Measurements from ENCODE around the gene GABRR3. TPM values are rescaled to one million over a fixed set of nuclear protein-coding genes. Genes with fewer than 3 reads are reported as not detected.

GABRR3 gene
- polyA plus RNA-seq, 1 experiment = not detected

DNA sequence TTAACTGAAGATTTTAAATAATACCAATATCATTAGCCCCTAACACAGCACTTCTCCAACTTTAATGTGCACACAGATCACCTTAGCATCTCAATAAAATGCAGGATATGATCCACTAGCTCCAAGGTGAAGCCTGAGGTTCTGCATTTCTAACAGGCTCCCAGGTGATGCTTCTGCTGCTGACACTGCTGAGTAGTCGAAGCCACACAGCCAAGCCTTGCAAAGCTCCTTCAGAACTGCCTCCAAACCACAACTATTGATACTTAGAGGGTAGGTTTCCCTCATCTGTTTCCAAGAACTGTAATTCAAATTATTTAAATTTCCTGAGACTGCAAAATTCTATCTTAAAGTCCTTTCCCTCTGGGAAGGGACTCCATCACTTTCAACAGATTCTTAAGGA is 66.7 kb downstream of the GABRR3 start:
- H3K27me3 ChIP-seq (ENCODE audit: control insufficient read depth, insufficient read depth, low read length) = no peaks in the 10 kb centered on the region
- ChIA-PET POLR2A (no interaction called here), CTCF (interaction anchor here (0.7 kb wide), 1 partner anchor 11 kb away, joined by 3 read pairs; no protein-coding TSS in a partner anchor)
- 0 out of 2 replicates have a peak, but pooled peaks cover 1% of the 10 kb centered on the region for H3K36me3 ChIP-seq (ENCODE audit: control insufficient read depth, insufficient read depth, low read length)
- TF ChIP-seq, protein P1, sequence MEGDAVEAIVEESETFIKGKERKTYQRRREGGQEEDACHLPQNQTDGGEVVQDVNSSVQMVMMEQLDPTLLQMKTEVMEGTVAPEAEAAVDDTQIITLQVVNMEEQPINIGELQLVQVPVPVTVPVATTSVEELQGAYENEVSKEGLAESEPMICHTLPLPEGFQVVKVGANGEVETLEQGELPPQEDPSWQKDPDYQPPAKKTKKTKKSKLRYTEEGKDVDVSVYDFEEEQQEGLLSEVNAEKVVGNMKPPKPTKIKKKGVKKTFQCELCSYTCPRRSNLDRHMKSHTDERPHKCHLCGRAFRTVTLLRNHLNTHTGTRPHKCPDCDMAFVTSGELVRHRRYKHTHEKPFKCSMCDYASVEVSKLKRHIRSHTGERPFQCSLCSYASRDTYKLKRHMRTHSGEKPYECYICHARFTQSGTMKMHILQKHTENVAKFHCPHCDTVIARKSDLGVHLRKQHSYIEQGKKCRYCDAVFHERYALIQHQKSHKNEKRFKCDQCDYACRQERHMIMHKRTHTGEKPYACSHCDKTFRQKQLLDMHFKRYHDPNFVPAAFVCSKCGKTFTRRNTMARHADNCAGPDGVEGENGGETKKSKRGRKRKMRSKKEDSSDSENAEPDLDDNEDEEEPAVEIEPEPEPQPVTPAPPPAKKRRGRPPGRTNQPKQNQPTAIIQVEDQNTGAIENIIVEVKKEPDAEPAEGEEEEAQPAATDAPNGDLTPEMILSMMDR (IDR thresholded peaks at IDR 0.05; ENCODE audit: insufficient read depth, low read depth, low read length) = no peak
- no peak for DNase-seq (ENCODE audit: low read depth)
- H3K4me3 ChIP-seq (ENCODE audit: low read depth, low read length) = no peak overlapping the region

DNA sequence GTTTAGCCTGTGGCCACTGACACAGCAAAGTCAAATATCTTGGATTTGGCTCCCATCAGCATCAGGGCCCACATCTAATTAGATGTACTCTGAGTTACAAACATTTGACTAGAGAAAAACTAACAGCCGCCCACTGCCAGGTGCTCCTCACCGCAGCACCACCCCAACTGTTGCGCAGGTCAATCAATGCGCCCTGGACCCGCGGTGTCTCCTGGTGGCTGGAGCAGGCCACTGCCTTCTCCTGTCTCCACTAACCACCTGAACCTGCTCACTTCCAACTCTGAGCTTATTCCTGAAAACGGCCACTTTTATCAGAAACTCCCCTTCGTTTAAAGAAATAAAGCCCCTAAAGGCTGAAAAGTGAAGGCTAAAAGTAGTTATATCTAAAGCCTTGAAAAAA is 67.1 kb downstream of the GABRR3 start:
- no peak overlapping the region for H3K4me3 ChIP-seq (ENCODE audit: low read depth, low read length)
- no peaks in the 10 kb centered on the region for H3K27me3 ChIP-seq (ENCODE audit: control insufficient read depth, insufficient read depth, low read length)
- ChIA-PET CTCF (interaction anchor here (0.7 kb wide), 1 partner anchor 11 kb away, joined by 3 read pairs; no protein-coding TSS in a partner anchor), POLR2A (no interaction called here)
- no peak for DNase-seq (ENCODE audit: low read depth)
- TF ChIP-seq, protein P1 (IDR thresholded peaks at IDR 0.05; ENCODE audit: insufficient read depth, low read depth, low read length) = no peak
- H3K36me3 ChIP-seq (ENCODE audit: control insufficient read depth, insufficient read depth, low read length) = 0 out of 2 replicates have a peak, but pooled peaks cover 1% of the 10 kb centered on the region

DNA sequence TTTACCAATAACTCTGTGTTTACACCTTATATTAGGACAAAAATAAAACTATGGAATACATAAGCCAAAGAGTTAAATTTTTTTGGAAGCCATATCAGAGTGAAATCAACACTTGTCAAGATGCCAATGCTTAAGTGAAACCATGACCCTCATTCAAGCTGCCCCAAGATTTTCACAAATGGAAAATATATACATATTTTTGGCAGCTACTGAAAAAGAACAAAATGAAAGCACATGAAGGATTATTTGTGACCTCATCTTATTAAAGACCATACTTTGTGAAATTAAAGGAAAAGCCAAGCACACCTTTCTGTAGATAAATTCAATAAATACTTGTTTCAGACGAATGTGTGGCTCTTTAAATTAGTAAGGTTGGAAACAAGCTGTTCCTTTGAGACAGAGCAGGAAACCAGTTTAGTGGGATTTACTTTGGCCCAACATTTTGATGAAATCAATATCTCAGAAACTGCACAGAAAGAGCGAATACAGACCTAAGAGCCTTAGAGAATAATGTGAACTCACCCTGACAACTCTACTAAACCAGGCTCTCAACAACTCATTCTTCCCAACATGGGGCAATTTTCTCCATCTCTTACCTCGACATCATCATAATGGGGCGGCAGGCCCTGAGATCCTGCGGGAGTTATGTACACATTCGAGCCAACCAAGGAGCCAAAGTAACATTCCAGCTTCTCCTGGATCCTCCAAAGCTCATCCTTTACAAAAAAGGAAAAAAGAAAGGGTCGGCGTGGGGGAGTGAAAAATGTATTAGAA is 73.9 kb downstream of the GABRR3 start:
- H3K4me3 ChIP-seq (ENCODE audit: low read depth, low read length) = no peak overlapping the region
- no peaks in the 10 kb centered on the region for H3K27me3 ChIP-seq (ENCODE audit: control insufficient read depth, insufficient read depth, low read length)
- ChIA-PET CTCF (no interaction called here), POLR2A (no interaction called here)
- TF ChIP-seq, protein P1 (IDR thresholded peaks at IDR 0.05; ENCODE audit: insufficient read depth, low read depth, low read length) = no peak
- no peak for DNase-seq (ENCODE audit: low read depth)
- peaks cover 3% of the 10 kb centered on the region; the same call in 1 of the 2 replicates for H3K36me3 ChIP-seq (ENCODE audit: control insufficient read depth, insufficient read depth, low read length)

DNA sequence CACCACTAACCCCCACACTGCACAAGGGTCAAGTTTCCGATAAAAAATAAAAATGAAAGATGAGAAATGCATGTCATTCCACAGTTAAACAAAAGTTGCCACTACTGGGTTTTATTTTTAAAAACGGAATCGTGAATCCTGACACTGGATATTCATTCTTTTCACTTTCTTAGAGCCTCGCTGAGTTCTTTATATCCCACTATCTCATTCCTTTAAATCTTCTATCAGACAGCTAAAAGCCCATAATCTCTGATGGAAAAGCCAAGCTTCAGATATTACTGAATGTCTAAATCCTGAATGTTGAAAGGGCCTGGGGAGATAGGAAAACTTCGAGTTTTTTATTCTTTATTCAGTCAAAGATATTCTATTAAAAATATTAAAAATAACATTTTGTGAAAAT is 74.6 kb downstream of the GABRR3 start:
- ChIA-PET POLR2A (no interaction called here), CTCF (no interaction called here)
- Histone ChIP-seq H3K36me3 (ENCODE audit: control insufficient read depth, insufficient read depth, low read length) (peaks cover 3% of the 10 kb centered on the region; the same call in 1 of the 2 replicates), H3K27me3 (ENCODE audit: control insufficient read depth, insufficient read depth, low read length) (no peaks in the 10 kb centered on the region), H3K4me3 (ENCODE audit: low read depth, low read length) (no peak overlapping the region)
- no peak for DNase-seq (ENCODE audit: low read depth)
- TF ChIP-seq, protein P1 (IDR thresholded peaks at IDR 0.05; ENCODE audit: insufficient read depth, low read depth, low read length) = no peak

DNA sequence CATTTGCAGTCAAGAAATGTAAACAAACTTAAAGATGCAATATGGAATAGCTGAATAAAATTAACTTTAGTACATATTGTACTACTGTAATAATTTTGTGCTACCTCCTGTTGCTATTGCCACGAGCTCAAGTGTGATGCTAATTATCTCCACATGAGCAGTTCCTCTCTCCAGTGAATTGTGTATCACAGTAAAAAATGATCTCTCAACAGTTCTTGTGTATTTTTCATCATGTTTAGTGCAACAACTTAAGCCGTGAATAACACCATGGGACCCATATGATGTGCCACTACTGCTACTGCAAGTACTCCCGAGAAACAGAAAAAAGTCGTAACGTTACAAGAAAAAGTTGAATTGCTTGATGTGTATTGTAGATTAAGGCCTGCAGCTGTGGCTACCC is 75.2 kb downstream of the GABRR3 start:
- ChIA-PET POLR2A (no interaction called here), CTCF (interaction anchor here (1.5 kb wide), 1 partner anchor 10 kb away, joined by 5 read pairs; no protein-coding TSS in a partner anchor)
- H3K4me3 ChIP-seq (ENCODE audit: low read depth, low read length) = no peak overlapping the region
- TF ChIP-seq, protein P1 (IDR thresholded peaks at IDR 0.05; ENCODE audit: insufficient read depth, low read depth, low read length) = no peak
- DNase-seq (ENCODE audit: low read depth) = no peak
- H3K27me3 ChIP-seq (ENCODE audit: control insufficient read depth, insufficient read depth, low read length) = no peaks in the 10 kb centered on the region
- peaks cover 3% of the 10 kb centered on the region; the same call in 1 of the 2 replicates for H3K36me3 ChIP-seq (ENCODE audit: control insufficient read depth, insufficient read depth, low read length)

All from BJ (cell line).